GM18951 (cell line): ENCODE measurements around the gene FLVCR1.
"Not testable (repeated sequence)": the region's sequence is repeated elsewhere in the genome, so short reads cannot be mapped to it uniquely, and the experiment has no call there.

ENCODE experiments used
- POLR2A ChIP-seq: IDR thresholded peaks from 4 replicates; pipeline ENCODE4 v1.6.1; 2011; ENCODE audit warnings: mild to moderate bottlenecking; ENCODE audit not compliant: insufficient read length, insufficient read depth; ENCODE audit errors: extremely low read depth
- in situ Hi-C: fragments of 300-500 bp; cut with MboI; formaldehyde crosslinking; loops from one replicate; pipeline ENCODE4 v1.12.0; 2022; ENCODE audit warnings: low sequenced_read_pairs, mixed read lengths, inconsistent platforms; ENCODE audit not compliant: unreplicated experiment

The FLVCR1 gene

GRCh38 chr1:212873518-212873917, 15.4 kb downstream of the FLVCR1 start:
- in situ Hi-C loops, result no loop called here

GRCh38 chr1:212878418-212878817, 20.3 kb downstream of the FLVCR1 start:
- TF ChIP-seq POLR2A, result no peak
- in situ Hi-C loops, result no loop called here

More at GRCh38 chr1:212873518-212873917, 15.4 kb downstream of the FLVCR1 start:
- no peak for TF ChIP-seq POLR2A

DNA sequence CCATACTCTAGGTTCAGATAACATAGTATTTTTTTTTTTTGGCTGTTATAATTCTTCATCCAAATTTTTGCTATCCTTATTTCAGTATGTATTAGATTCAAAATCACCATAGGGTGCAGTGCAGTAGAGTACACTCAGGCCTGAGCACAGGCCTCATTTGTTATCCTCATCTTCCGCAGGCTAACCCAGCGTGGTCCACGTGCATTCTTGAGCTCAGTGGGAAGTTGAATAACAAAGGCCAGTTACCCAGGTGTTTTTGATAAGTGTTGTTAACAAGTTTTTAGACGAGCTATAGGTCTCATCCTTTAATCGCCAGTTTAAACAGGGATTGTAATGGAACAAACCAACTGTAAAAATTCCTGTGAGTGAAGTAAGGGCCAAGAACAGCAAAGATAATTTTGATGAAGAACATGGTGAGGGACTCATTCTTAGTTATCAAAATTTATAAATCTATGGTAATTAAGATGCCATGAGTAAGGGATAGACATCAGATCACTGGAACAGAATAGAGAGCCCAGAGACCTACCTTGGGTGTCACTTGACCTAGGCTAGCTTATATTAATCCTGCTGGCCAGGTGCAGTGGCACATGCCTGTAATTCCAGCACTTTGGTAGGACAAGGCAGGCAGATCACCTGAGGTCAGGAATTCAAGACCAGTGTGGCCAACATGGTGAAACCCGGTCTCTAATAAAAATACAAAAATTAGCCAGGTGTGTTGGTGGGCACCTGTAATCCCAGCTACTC, 22.0 kb downstream of the FLVCR1 start:
- no peak for TF ChIP-seq POLR2A
- in situ Hi-C loops, result no loop called here

DNA sequence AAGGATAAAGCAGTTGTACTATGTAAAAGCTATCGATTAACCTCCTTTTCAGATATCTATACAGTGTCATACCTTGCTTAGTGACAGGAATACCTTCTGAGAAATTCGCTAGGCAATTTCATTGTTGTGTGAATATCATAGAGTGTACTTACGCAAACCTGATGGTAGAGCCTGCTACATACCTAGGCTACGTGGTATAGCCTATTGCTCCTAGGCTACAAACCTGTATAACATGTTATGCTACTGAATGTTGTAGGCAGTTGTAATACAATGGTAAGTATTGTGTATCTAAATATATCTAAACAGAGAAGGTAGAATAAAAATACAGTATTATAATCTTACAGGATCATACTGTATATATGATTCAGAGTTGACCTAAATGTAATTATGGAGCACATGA, 26.5 kb downstream of the FLVCR1 start:
- in situ Hi-C loops, result no loop called here
- no peak for TF ChIP-seq POLR2A

DNA sequence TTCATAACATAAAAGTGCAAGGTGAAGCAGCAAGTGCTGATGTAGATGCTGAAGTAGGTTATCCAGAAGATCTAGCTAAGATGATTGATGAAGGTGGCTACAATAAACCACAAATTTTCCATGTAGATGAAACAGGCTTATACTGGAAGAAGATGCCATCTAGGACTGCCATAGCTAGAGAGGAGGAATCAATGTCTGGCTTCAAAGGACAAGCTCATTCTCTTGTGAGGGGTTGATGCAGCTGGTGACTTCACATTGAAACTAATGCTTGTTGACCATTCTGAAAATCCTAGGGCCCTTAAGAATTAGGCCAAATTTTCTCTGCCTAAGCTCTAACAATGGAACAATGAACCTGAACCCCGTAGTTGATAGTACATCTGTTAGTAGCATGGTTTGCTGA, 34.0 kb downstream of the FLVCR1 start:
- in situ Hi-C loops, result no loop called here
- TF ChIP-seq POLR2A, result no peak

DNA sequence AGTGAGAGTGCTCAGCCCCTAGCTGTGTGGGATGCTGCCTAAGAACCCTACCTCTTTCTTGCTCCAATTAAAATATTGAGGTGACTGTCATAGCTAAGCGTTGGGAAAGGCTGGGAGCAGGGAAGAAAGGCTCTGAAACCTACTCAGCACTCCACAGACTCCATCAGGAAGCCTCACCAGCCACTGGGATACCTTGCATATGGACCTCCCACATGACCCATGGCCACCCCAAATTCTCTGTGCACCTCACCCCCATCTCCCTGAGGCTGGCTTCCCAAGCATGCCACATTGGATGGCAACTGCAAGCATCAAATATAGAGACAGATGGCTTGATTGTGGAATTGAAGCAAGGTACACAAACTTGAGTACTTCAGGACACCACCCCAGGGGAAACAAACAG, 41.8 kb downstream of the FLVCR1 start:
- TF ChIP-seq POLR2A, result no peak

DNA sequence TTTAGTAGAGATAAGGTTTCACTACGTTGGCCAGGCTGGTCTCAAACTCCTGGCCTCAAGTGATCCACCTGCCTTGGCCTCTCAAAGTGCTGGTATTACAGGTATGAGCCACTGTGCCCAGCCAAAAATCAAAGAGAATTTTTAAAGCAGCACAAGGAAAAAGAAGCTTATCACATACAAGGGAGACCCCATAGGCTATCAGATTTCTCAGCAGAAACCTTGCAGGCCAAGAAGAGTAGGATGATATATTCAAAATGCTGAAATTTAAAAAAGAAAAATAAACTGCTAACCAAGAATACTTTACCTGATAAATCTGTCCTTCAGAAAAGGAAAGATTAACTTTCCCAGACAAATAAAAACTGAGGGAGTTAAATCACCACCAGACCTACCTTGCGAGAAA, 43.2 kb downstream of the FLVCR1 start:
- TF ChIP-seq POLR2A, result no peak
- in situ Hi-C loops, result no loop called here

More for the DNA sequence above, 41.8 kb downstream of the FLVCR1 start:
- in situ Hi-C loops, result no loop called here

GRCh38 chr1:212902054-212902453, 44.0 kb downstream of the FLVCR1 start:
- TF ChIP-seq POLR2A, result no peak
- in situ Hi-C loops, result no loop called here

- in situ Hi-C loops, result no loop called here
- TF ChIP-seq POLR2A, result no peak
Observed at GRCh38 chr1:212903664-212904063, 45.6 kb downstream of the FLVCR1 start.

GRCh38 chr1:212908071-212908470, 50.0 kb downstream of the FLVCR1 start:
- in situ Hi-C loops, result not testable (repeated sequence)

DNA sequence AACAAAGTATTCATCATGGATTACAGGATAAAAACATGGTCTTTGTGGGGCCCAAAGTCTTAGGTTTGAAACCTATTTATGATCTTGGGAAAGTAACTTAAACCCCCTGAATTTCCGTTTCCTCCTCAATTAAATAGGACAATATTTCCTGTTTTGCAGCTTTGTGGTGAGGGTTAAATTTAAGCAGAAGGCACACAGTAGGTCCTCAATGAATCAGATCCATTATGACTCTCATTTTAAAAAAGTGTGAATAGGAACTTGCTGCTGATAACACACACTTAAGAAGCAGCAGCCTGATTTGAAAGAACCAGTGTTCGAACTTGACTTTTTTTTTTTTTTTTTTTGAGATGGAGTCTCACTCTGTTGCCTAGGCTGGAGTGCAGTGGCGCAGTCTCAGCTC, 50.9 kb downstream of the FLVCR1 start:
- in situ Hi-C loops, result no loop called here
- TF ChIP-seq POLR2A, result no peak

GRCh38 chr1:212909652-212910063, 51.6 kb downstream of the FLVCR1 start:
- in situ Hi-C loops, result no loop called here
- no peak for TF ChIP-seq POLR2A

DNA sequence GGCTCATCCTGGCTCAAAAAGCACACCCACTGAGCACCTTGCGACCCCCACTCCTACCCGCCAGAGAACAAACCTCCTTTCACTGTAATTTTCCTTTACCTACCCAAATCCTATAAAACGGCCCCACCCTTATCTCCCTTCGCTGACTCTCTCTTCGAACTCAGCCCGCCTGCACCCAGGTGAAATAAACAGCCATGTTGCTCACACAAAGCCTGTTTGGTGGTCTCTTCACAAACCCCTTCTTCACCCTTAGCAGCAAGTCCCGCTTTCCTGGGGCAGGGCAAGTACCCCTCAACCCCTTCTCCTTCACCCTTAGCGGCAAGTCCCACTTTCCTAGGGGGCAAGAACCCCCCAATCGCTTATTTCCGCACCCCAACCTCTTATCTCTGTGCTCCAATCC, 52.1 kb downstream of the FLVCR1 start:
- in situ Hi-C loops, result not testable (repeated sequence)

DNA sequence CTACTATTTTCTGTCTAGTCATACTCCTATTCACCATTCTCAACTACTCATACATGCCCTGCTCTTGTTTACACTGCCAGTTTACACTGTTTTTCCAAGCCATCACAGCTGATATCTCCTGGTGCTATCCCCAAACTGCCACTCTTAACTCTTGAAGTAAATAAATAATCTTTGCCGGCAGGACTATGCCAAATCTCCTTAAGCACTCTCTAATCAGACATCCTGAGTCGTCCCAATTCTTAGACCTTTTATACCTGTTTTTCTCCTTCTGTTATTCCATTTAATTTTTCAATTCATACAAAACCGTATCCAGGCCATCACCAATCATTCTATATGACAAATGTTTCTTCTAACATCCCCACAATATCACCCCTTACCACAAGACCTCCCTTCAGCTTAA, 55.6 kb downstream of the FLVCR1 start:
- in situ Hi-C loops, result not testable (repeated sequence)

DNA sequence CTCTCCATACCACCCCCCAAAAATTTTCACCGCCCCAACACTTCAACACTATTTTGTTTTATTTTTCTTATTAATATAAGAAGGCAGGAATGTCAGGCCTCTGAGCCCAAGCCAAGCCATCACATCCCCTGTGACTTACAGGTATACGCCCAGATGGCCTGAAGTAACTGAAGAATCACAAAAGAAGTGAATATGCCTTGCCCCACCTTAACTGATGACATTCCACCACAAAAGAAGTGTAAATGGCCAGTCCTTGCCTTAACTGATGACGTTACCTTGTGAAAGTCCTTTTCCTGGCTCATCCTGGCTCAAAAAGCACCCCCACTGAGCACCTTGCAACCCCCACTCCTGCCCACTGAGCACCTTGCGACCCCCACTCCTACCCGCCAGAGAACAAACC, 56.0 kb downstream of the FLVCR1 start:
- in situ Hi-C loops, result not testable (repeated sequence)
